Mesenchymal stem cell (in vitro differentiated cells and primary cell): Measurements from ENCODE around the gene GNA14.

Source experiments
- DNase-seq: peaks from one replicate; pipeline ENCODE4 v3.0.0-alpha.2; 2013
- H2AFZ ChIP-seq: one replicate; pipeline ENCODE4 v1.6.1; 2013; ENCODE audit warnings: low read depth, mild to moderate bottlenecking, control low read depth, inconsistent platforms, low read length, moderate library complexity
- H2AK5ac ChIP-seq: 2 replicates; pipeline ENCODE4 v1.6.1; 2013; ENCODE audit warnings: low read length, moderate library complexity, mild to moderate bottlenecking, inconsistent platforms; ENCODE audit not compliant: severe bottlenecking
- H2BK120ac ChIP-seq: one replicate; pipeline ENCODE4 v1.6.1; 2013; ENCODE audit warnings: low read depth, mild to moderate bottlenecking, inconsistent platforms, low read length, moderate library complexity
- H2BK12ac ChIP-seq, 2 experiments: one replicate each; pipeline ENCODE4 v1.6.1; 2013; ENCODE audit warnings: inconsistent platforms in 2 of 2, low read length in 2 of 2, mild to moderate bottlenecking in 2 of 2, moderate library complexity in 2 of 2, control low read depth in 1 of 2
- H2BK15ac ChIP-seq: one replicate; pipeline ENCODE4 v1.6.1; 2013; ENCODE audit warnings: mild to moderate bottlenecking, low read depth, inconsistent platforms; ENCODE audit not compliant: poor library complexity, severe bottlenecking
- H2BK5ac ChIP-seq: 2 replicates; pipeline ENCODE4 v1.6.1; 2013; ENCODE audit warnings: low read depth, mild to moderate bottlenecking, low read length, control low read depth, inconsistent platforms; ENCODE audit not compliant: poor library complexity, severe bottlenecking
- H3K14ac ChIP-seq, 2 experiments: one replicate each; pipeline ENCODE4 v1.6.1; 2013; ENCODE audit warnings: inconsistent platforms in 2 of 2, low read length in 2 of 2, control low read depth in 1 of 2, mild to moderate bottlenecking in 1 of 2, moderate library complexity in 1 of 2
- H3K18ac ChIP-seq, 2 experiments: one replicate each; pipeline ENCODE4 v1.6.1; 2013; ENCODE audit warnings: inconsistent platforms in 2 of 2, low read length in 2 of 2, control low read depth in 1 of 2, low read depth in 1 of 2, mild to moderate bottlenecking in 1 of 2
- H3K23ac ChIP-seq, 2 experiments: one replicate each; pipeline ENCODE4 v1.6.1; 2013; ENCODE audit warnings: inconsistent platforms in 2 of 2, low read length in 2 of 2, mild to moderate bottlenecking in 2 of 2, moderate library complexity in 2 of 2, control low read depth in 1 of 2
- H3K27ac ChIP-seq: 2 replicates; pipeline ENCODE4 v1.5.1; 2013; ENCODE audit warnings: mild to moderate bottlenecking, moderate library complexity, low read length, control low read depth, inconsistent platforms; ENCODE audit not compliant: poor library complexity, severe bottlenecking
- H3K27me3 ChIP-seq, 2 experiments: 2 replicates each; pipeline versions ENCODE4 v1.6.1 to v1.7.0; 2013; ENCODE audit warnings: low read length in 2 of 2, mild to moderate bottlenecking in 2 of 2, moderate library complexity in 2 of 2, control low read depth in 1 of 2, inconsistent platforms in 1 of 2; ENCODE audit not compliant: control insufficient read depth in 1 of 2, insufficient read depth in 1 of 2
- H3K36me3 ChIP-seq, 2 experiments: 2 replicates each; pipeline versions ENCODE4 v1.6.1 to v1.7.0; 2013; ENCODE audit warnings: low read length in 2 of 2, control low read depth in 1 of 2, inconsistent platforms in 1 of 2, low read depth in 1 of 2, mild to moderate bottlenecking in 1 of 2; ENCODE audit not compliant: insufficient read depth in 2 of 2, control insufficient read depth in 1 of 2
- H3K4ac ChIP-seq, 2 experiments: one replicate each; pipeline ENCODE4 v1.6.1; 2013; ENCODE audit warnings: inconsistent platforms in 2 of 2, low read length in 2 of 2, mild to moderate bottlenecking in 2 of 2, moderate library complexity in 2 of 2, control low read depth in 1 of 2, low read depth in 1 of 2
- H3K4me1 ChIP-seq: 2 replicates; pipeline ENCODE4 v1.6.1; 2013; ENCODE audit warnings: low read depth, low read length, control low read depth; ENCODE audit not compliant: control insufficient read depth, insufficient read depth
- H3K4me2 ChIP-seq: 2 replicates; pipeline ENCODE4 v1.6.1; 2013; ENCODE audit warnings: low read length, mild to moderate bottlenecking, inconsistent platforms; ENCODE audit not compliant: poor library complexity, severe bottlenecking
- H3K4me3 ChIP-seq, 2 experiments: 2 replicates each; pipeline versions ENCODE4 v1.5.1 to v1.7.0; 2013; ENCODE audit warnings: low read length in 2 of 2, mild to moderate bottlenecking in 2 of 2, control low read depth in 1 of 2, low read depth in 1 of 2; ENCODE audit not compliant: insufficient read depth in 1 of 2
- H3K79me1 ChIP-seq: replicated peaks from 2 replicates; pipeline ENCODE4 v1.6.1; 2013; ENCODE audit warnings: mild to moderate bottlenecking, control low read depth, low read length, inconsistent platforms; ENCODE audit not compliant: poor library complexity, severe bottlenecking
- H3K9ac ChIP-seq: 2 replicates; pipeline ENCODE4 v1.7.0; 2013; ENCODE audit warnings: mild to moderate bottlenecking, low read length, moderate library complexity
- H3K9me3 ChIP-seq: 2 replicates; pipeline ENCODE4 v1.7.0; 2013; ENCODE audit warnings: mild to moderate bottlenecking, low read length; ENCODE audit not compliant: control insufficient read depth
- H4K8ac ChIP-seq: one replicate; pipeline ENCODE4 v1.6.1; 2013; ENCODE audit warnings: inconsistent platforms, mild to moderate bottlenecking, low read length, moderate library complexity
- H4K91ac ChIP-seq: one replicate; pipeline ENCODE4 v1.6.1; 2013; ENCODE audit warnings: mild to moderate bottlenecking, low read length, inconsistent platforms
- WGBS: methylation state at CpG from one replicate; pipeline ENCODE4 v1.1.7; 2013; ENCODE audit warnings: mixed read lengths; 5-methylcytosine and 5-hydroxymethylcytosine counted together

The GNA14 gene

GRCh38 chr9:77531400-77531799 lies 116.7 kb downstream of the GNA14 start:
- Histone ChIP-seq H3K4me2 (no peak overlapping the region), H3K18ac (no peak overlapping the region), H3K4me3 (no peak overlapping the region), H2AFZ (no peak overlapping the region), H3K9ac (no peak overlapping the region), H2BK120ac (no peak overlapping the region), H3K4me1 (no peaks in the 10 kb centered on the region), H3K36me3 (no peaks in the 10 kb centered on the region), H3K9me3 (peaks cover 5% of the 10 kb centered on the region), H3K27ac (no peak overlapping the region), H2BK12ac (no peak overlapping the region), H4K91ac (no peak overlapping the region), H2BK5ac (no peak overlapping the region), H3K27me3 (no peaks in the 10 kb centered on the region), H2BK15ac (no peak overlapping the region), H3K4ac (no peak overlapping the region), H2AK5ac (no peak overlapping the region), H3K79me1 (no peaks in the 10 kb centered on the region), H3K14ac (no peak overlapping the region), H4K8ac (no peak overlapping the region), H3K23ac (no peak overlapping the region)
- WGBS, result 100% methylated on average over 4 of the region's 4 CpGs
- DNase-seq, result no peak

GRCh38 chr9:77523891-77524290 lies 124.2 kb downstream of the GNA14 start:
- 100% methylated on average over 2 of the region's 2 CpGs for WGBS
- Histone ChIP-seq H3K23ac (no peak overlapping the region), H2BK12ac (no peak overlapping the region), H3K36me3 (no peaks in the 10 kb centered on the region), H3K27me3 (no peaks in the 10 kb centered on the region), H3K4me2 (no peak overlapping the region), H2BK15ac (no peak overlapping the region), H3K79me1 (no peaks in the 10 kb centered on the region), H2BK120ac (no peak overlapping the region), H4K8ac (no peak overlapping the region), H3K4me3 (no peak overlapping the region), H3K4ac (no peak overlapping the region), H3K27ac (no peak overlapping the region), H2BK5ac (no peak overlapping the region), H2AFZ (no peak overlapping the region), H3K9ac (peak overlapping the region; percentile 18), H3K9me3 (peaks cover 5% of the 10 kb centered on the region), H3K14ac (no peak overlapping the region), H3K18ac (no peak overlapping the region), H2AK5ac (no peak overlapping the region), H3K4me1 (no peaks in the 10 kb centered on the region), H4K91ac (no peak overlapping the region)
- DNase-seq, result no peak

- Histone ChIP-seq H3K36me3 (no peaks in the 10 kb centered on the region), H3K23ac (no peak overlapping the region), H2AFZ (no peak overlapping the region), H3K4me2 (no peak overlapping the region), H3K9ac (no peak overlapping the region), H3K4ac (no peak overlapping the region), H3K27me3 (peaks cover 0 to 4% of the 10 kb centered on the region in 2 experiments), H3K14ac (no peak overlapping the region), H2BK12ac (no peak overlapping the region), H2BK15ac (no peak overlapping the region), H2BK5ac (no peak overlapping the region), H4K91ac (no peak overlapping the region), H3K18ac (no peak overlapping the region), H3K9me3 (no peaks in the 10 kb centered on the region), H3K4me1 (no peaks in the 10 kb centered on the region), H4K8ac (no peak overlapping the region), H2AK5ac (no peak overlapping the region), H3K4me3 (no peak overlapping the region), H3K27ac (no peak overlapping the region), H2BK120ac (no peak overlapping the region), H3K79me1 (no peaks in the 10 kb centered on the region)
- WGBS, result 100% methylated on average over 1 of the region's 3 CpGs
- no peak for DNase-seq
Measured at GRCh38 chr9:77521091-77521490, 127.0 kb downstream of the GNA14 start.

DNA sequence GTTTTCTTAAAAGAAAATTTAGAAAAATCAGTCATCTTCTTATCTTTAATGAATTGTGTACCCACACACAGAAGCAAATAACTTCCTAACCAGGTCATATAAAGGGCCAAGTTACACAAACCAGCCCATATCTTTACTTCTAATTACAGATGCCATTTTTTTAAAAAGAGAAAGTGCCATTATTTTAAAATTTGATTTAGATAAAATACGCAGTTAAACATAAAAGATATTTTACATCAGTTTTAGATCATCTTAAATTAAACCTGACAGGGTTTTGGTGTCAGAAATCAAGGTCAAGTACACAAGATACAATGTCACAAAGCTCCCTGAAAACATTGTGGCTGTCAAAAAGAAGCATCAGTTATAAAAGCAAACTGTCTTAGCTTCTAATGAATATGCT lies 129.4 kb downstream of the GNA14 start:
- peaks cover 4% of the 10 kb centered on the region for H3K4me1 ChIP-seq
- H2BK15ac ChIP-seq, result no peak overlapping the region
- no peak overlapping the region for H3K4me2 ChIP-seq
- H3K9me3 ChIP-seq, result no peaks in the 10 kb centered on the region
- H3K27ac ChIP-seq, result no peak overlapping the region
- H3K4me3 ChIP-seq, result no peak overlapping the region
- H3K79me1 ChIP-seq, result no peaks in the 10 kb centered on the region
- H3K14ac ChIP-seq, result no peak overlapping the region
- H4K91ac ChIP-seq, result no peak overlapping the region
- H2AK5ac ChIP-seq, result no peak overlapping the region
- no peak overlapping the region for H3K9ac ChIP-seq
- no peak overlapping the region for H2BK12ac ChIP-seq
- H3K27me3 ChIP-seq, result peaks cover 0 to 4% of the 10 kb centered on the region in 2 experiments
- H3K23ac ChIP-seq, result no peak overlapping the region
- H2BK5ac ChIP-seq, result no peak overlapping the region
- no peak overlapping the region for H4K8ac ChIP-seq
- H3K36me3 ChIP-seq, result no peaks in the 10 kb centered on the region
- H3K18ac ChIP-seq, result no peak overlapping the region
- no peak overlapping the region for H2AFZ ChIP-seq
- DNase-seq, result no peak
- H3K4ac ChIP-seq, result no peak overlapping the region
- H2BK120ac ChIP-seq, result no peak overlapping the region
- no CpG with 5 or more reads among the region's 1 CpG for WGBS
